ENCODE results near the gene VTN. TPM values are rescaled to one million over a fixed set of nuclear protein-coding genes. Genes with fewer than 3 reads are reported as not detected.

VTN gene
- total and polyA plus RNA-seq, 4 donors = 0.40 to 2.5 (median 1.6) TPM

- Histone ChIP-seq H3K4me1 (ENCODE audit: control insufficient read depth in 5 of 5, insufficient read depth in 5 of 5, low read length in 5 of 5) (peaks cover 0 to 4% (median 0%) of the 10 kb centered on the region in 5 donors), H3K9ac (ENCODE audit: insufficient read depth in 1 of 2, low read length in 2 of 2) (no peak overlapping the region), H3K27me3 (ENCODE audit: control insufficient read depth in 3 of 3, insufficient read depth in 3 of 3, low read length in 2 of 3) (no peaks in the 10 kb centered on the region), H3K9me3 (ENCODE audit: control insufficient read depth in 4 of 4, insufficient read depth in 3 of 4, low read length in 3 of 4) (no peaks in the 10 kb centered on the region), H3K36me3 (ENCODE audit: control insufficient read depth in 4 of 4, insufficient read depth in 4 of 4, low read length in 4 of 4) (peaks cover 24 to 70% (median 64%) of the 10 kb centered on the region in 4 donors), H3K4me3 (no peak overlapping the region), H3K27ac (ENCODE audit: low read depth in 1 of 2, low read length in 1 of 2) (no peak overlapping the region)
- DNase-seq = no peak
- 62 to 85% methylated on average over 7 of the region's 7 CpGs for WGBS, 2 donors
- ATAC-seq (ENCODE audit: insufficient read depth, low FRiP score) = no peak
- TF ChIP-seq CTCF (IDR thresholded peaks at IDR 0.05; ENCODE audit: control extremely low read depth, extremely low read depth) = no peak
Measured at GRCh38 chr17:28346746-28347246, 23.3 kb downstream of the VTN start.

GRCh38 chr17:28346199-28346580 lies 23.9 kb downstream of the VTN start:
- Histone ChIP-seq H3K9ac (ENCODE audit: insufficient read depth in 1 of 2, low read length in 2 of 2) (no peak overlapping the region), H3K27me3 (ENCODE audit: control insufficient read depth in 3 of 3, insufficient read depth in 3 of 3, low read length in 2 of 3) (no peaks in the 10 kb centered on the region), H3K4me3 (no peak overlapping the region), H3K9me3 (ENCODE audit: control insufficient read depth in 4 of 4, insufficient read depth in 3 of 4, low read length in 3 of 4) (no peaks in the 10 kb centered on the region), H3K27ac (ENCODE audit: low read depth in 1 of 2, low read length in 1 of 2) (peak overlapping the region in 1 of 2 donors; percentile 16), H3K36me3 (ENCODE audit: control insufficient read depth in 4 of 4, insufficient read depth in 4 of 4, low read length in 4 of 4) (peaks cover 24 to 70% (median 64%) of the 10 kb centered on the region in 4 donors), H3K4me1 (ENCODE audit: control insufficient read depth in 5 of 5, insufficient read depth in 5 of 5, low read length in 5 of 5) (peaks cover 0 to 4% (median 0%) of the 10 kb centered on the region in 5 donors)
- WGBS, 2 donors = 85 to 91% methylated on average over 2 of the region's 2 CpGs
- no peak for TF ChIP-seq CTCF (IDR thresholded peaks at IDR 0.05; ENCODE audit: control extremely low read depth, extremely low read depth)
- no peak for DNase-seq
- no peak for ATAC-seq (ENCODE audit: insufficient read depth, low FRiP score)

GRCh38 chr17:28345419-28346198 lies 24.5 kb downstream of the VTN start:
- 59 to 80% methylated on average over 13 of the region's 13 CpGs for WGBS, 2 donors
- peak in 1 of 3 donors; percentile 18 for DNase-seq
- Histone ChIP-seq H3K4me1 (ENCODE audit: control insufficient read depth in 5 of 5, insufficient read depth in 5 of 5, low read length in 5 of 5) (peaks cover 0 to 4% (median 0%) of the 10 kb centered on the region in 5 donors), H3K36me3 (ENCODE audit: control insufficient read depth in 4 of 4, insufficient read depth in 4 of 4, low read length in 4 of 4) (peaks cover 24 to 72% (median 63%) of the 10 kb centered on the region in 4 donors), H3K27ac (ENCODE audit: low read depth in 1 of 2, low read length in 1 of 2) (peak overlapping the region in 1 of 2 donors; percentile 4), H3K9me3 (ENCODE audit: control insufficient read depth in 4 of 4, insufficient read depth in 3 of 4, low read length in 3 of 4) (no peaks in the 10 kb centered on the region), H3K9ac (ENCODE audit: insufficient read depth in 1 of 2, low read length in 2 of 2) (no peak overlapping the region), H3K4me3 (no peak overlapping the region), H3K27me3 (ENCODE audit: control insufficient read depth in 3 of 3, insufficient read depth in 3 of 3, low read length in 2 of 3) (no peaks in the 10 kb centered on the region)
- no peak for ATAC-seq (ENCODE audit: insufficient read depth, low FRiP score)
- no peak for TF ChIP-seq CTCF (IDR thresholded peaks at IDR 0.05; ENCODE audit: control extremely low read depth, extremely low read depth)

Data from lung (tissue), 12 donors.